IMR-90 (cell line): ENCODE data around the gene GP9. TPM values are rescaled to one million over a fixed set of nuclear protein-coding genes. Genes with fewer than 3 reads are reported as not detected.

Experiments
- ATAC-seq: fragments of 200-7000 bp; cut with Tn5 transposase; 2 replicates; pipeline ENCODE4 v1.9.1; 2020; ENCODE audit warnings: low read depth, mild to moderate bottlenecking, moderate library complexity
- BruUV-seq: library from RNA; stranded (reverse); fragments of 400-500 nt; replicated peaks from 2 replicates; lab custom pipeline; 2021; lab: Mats Ljungman, UMichigan
- CTCF ChIA-PET: fragments of 300-600 bp; formaldehyde crosslinking; extraction: SDS; loops from one replicate; lab custom pipeline; 2021; ENCODE audit warnings: antibody characterized with exemption; lab: Yijun Ruan, JAX
- POLR2A ChIA-PET: fragments of 300-600 bp; sonication (Branson Sonifier 250); formaldehyde crosslinking; loops from one replicate; lab custom pipeline; 2022; ENCODE audit warnings: antibody characterized with exemption; ENCODE audit not compliant: unreplicated experiment; lab: Charles Lee
- DNase-seq: peaks from one replicate; pipeline ENCODE4 v3.0.0; 2013
- H2AFZ ChIP-seq: replicated peaks from 2 replicates; pipeline ENCODE3; 2013; ENCODE audit warnings: low read length, mild to moderate bottlenecking; ENCODE audit not compliant: poor library complexity
- H2AK5ac ChIP-seq: 2 replicates; pipeline ENCODE4 v1.6.1; 2013; ENCODE audit warnings: low read depth, low read length, inconsistent platforms
- H2AK9ac ChIP-seq: replicated peaks from 2 replicates; pipeline ENCODE3; 2013; ENCODE audit warnings: mild to moderate bottlenecking, low read depth, low read length, moderate library complexity; ENCODE audit not compliant: poor library complexity
- H2BK120ac ChIP-seq: 2 replicates; pipeline ENCODE4 v1.6.1; 2013; ENCODE audit warnings: low read depth, low read length, inconsistent platforms
- H2BK15ac ChIP-seq: 3 replicates; pipeline ENCODE4 v1.6.1; 2013; ENCODE audit warnings: low read depth, low read length, inconsistent platforms
- H2BK20ac ChIP-seq: 2 replicates; pipeline ENCODE4 v1.6.1; 2013; ENCODE audit warnings: low read depth, mild to moderate bottlenecking, inconsistent platforms, low read length, moderate library complexity
- H2BK5ac ChIP-seq: 2 replicates; pipeline ENCODE4 v1.6.1; 2013; ENCODE audit warnings: mild to moderate bottlenecking, low read depth, low read length, inconsistent platforms; ENCODE audit not compliant: poor library complexity, severe bottlenecking
- H3K14ac ChIP-seq: replicated peaks from 2 replicates; pipeline ENCODE4 v1.6.1; 2013; ENCODE audit warnings: low read depth, low read length, inconsistent platforms
- H3K18ac ChIP-seq: 2 replicates; pipeline ENCODE4 v1.6.1; 2013; ENCODE audit warnings: low read depth, low read length, control low read depth
- H3K23ac ChIP-seq: 2 replicates; pipeline ENCODE4 v1.6.1; 2013; ENCODE audit warnings: low read depth, low read length, inconsistent platforms
- H3K27ac ChIP-seq: 2 replicates; pipeline ENCODE4 v1.5.1; 2013; ENCODE audit warnings: mild to moderate bottlenecking, control low read depth, low read length; ENCODE audit not compliant: insufficient read depth
- H3K27me3 ChIP-seq: 2 replicates; pipeline ENCODE4 v1.6.1; 2013; ENCODE audit warnings: low read length; ENCODE audit not compliant: control insufficient read depth, insufficient read depth
- H3K36me3 ChIP-seq: 2 replicates; pipeline ENCODE4 v1.6.1; 2013; ENCODE audit warnings: low read length, mixed read lengths; ENCODE audit not compliant: control insufficient read depth, insufficient read depth
- H3K4ac ChIP-seq: 2 replicates; pipeline ENCODE4 v1.6.1; 2013; ENCODE audit warnings: low read depth, low read length, inconsistent platforms
- H3K4me1 ChIP-seq: 2 replicates; pipeline ENCODE4 v1.6.1; 2013; ENCODE audit warnings: low read length, mixed read lengths; ENCODE audit not compliant: control insufficient read depth, insufficient read depth
- H3K4me2 ChIP-seq: 2 replicates; pipeline ENCODE4 v1.6.1; 2013; ENCODE audit warnings: low read depth, mild to moderate bottlenecking, control low read depth, low read length, moderate library complexity
- H3K4me3 ChIP-seq: 2 replicates; pipeline ENCODE4 v1.5.1; 2013; ENCODE audit warnings: low read depth, mild to moderate bottlenecking, control low read depth, low read length, moderate library complexity; ENCODE audit not compliant: insufficient read depth
- H3K56ac ChIP-seq: 2 replicates; pipeline ENCODE4 v1.6.1; 2013; ENCODE audit warnings: low read length, inconsistent platforms; ENCODE audit not compliant: insufficient read depth; ENCODE audit errors: extremely low read depth
- H3K79me1 ChIP-seq, 2 experiments: 2 replicates each; pipeline ENCODE4 v1.6.1; 2013; ENCODE audit warnings: low read length in 2 of 2, inconsistent platforms in 1 of 2, low read depth in 1 of 2
- H3K9ac ChIP-seq: 2 replicates; pipeline ENCODE4 v1.6.1; 2013; ENCODE audit warnings: low read depth, low read length, control low read depth
- H3K9me1 ChIP-seq: 2 replicates; pipeline ENCODE4 v1.6.1; 2013; ENCODE audit warnings: low read length, inconsistent platforms; ENCODE audit not compliant: insufficient read depth
- H3K9me3 ChIP-seq: 2 replicates; pipeline ENCODE4 v1.6.1; 2013; ENCODE audit warnings: low read length; ENCODE audit not compliant: control insufficient read depth, insufficient read depth
- H4K20me1 ChIP-seq: 2 replicates; pipeline ENCODE4 v1.6.1; 2013; ENCODE audit warnings: low read length, inconsistent platforms; ENCODE audit not compliant: insufficient read depth
- H4K5ac ChIP-seq: 2 replicates; pipeline ENCODE4 v1.6.1; 2013; ENCODE audit warnings: mild to moderate bottlenecking, low read depth, low read length, control low read depth
- H4K8ac ChIP-seq, 2 experiments: 2 replicates each; pipeline ENCODE4 v1.6.1; 2013; ENCODE audit warnings: low read depth in 2 of 2, low read length in 2 of 2, control low read depth in 1 of 2, inconsistent platforms in 1 of 2
- H4K91ac ChIP-seq: 2 replicates; pipeline ENCODE4 v1.6.1; 2013; ENCODE audit warnings: low read depth, low read length, inconsistent platforms; ENCODE audit not compliant: insufficient read depth
- BHLHE40 ChIP-seq: fragments of 150-350 bp; IDR thresholded peaks from 2 replicates; pipeline ENCODE4 v1.6.1; 2016; ENCODE audit warnings: mild to moderate bottlenecking, low read depth, low read length
- CEBPB ChIP-seq: IDR thresholded peaks from 2 replicates; pipeline ENCODE4 v1.6.1; 2012; ENCODE audit warnings: low read depth, low read length, improper control_type of control experiment
- CHD1 ChIP-seq: IDR thresholded peaks from 2 replicates; pipeline ENCODE4 v1.6.1; 2012; ENCODE audit warnings: low read depth, low read length, improper control_type of control experiment
- CTCF ChIP-seq: conservative IDR thresholded peaks from 2 replicates; pipeline ENCODE4 v1.5.1; 2012; ENCODE audit warnings: mild to moderate bottlenecking, low read depth, low read length, improper control_type of control experiment
- ELK1 ChIP-seq: fragments of 150-350 bp; IDR thresholded peaks from 2 replicates; pipeline ENCODE4 v1.6.1; 2016; ENCODE audit warnings: low read depth, mild to moderate bottlenecking, low read length, moderate library complexity, borderline replicate concordance
- MAFK ChIP-seq: IDR thresholded peaks from 2 replicates; pipeline ENCODE4 v1.6.1; 2012; ENCODE audit warnings: low read depth, low read length, improper control_type of control experiment
- MAZ ChIP-seq: IDR thresholded peaks from 2 replicates; pipeline ENCODE4 v1.6.1; 2012; ENCODE audit warnings: low read depth, mild to moderate bottlenecking, low read length, improper control_type of control experiment, moderate library complexity, borderline replicate concordance
- MXI1 ChIP-seq: IDR thresholded peaks from 2 replicates; pipeline ENCODE4 v1.6.1; 2012; ENCODE audit warnings: low read depth, mild to moderate bottlenecking, low read length, moderate library complexity, borderline replicate concordance
- NFE2L2 ChIP-seq: fragments of 150-350 bp; IDR thresholded peaks from 2 replicates; pipeline ENCODE4 v1.6.1; 2016; ENCODE audit warnings: low read depth, mild to moderate bottlenecking, low read length
- RFX5 ChIP-seq: IDR thresholded peaks from 2 replicates; pipeline ENCODE4 v1.8.0; 2012; ENCODE audit warnings: low read depth, mild to moderate bottlenecking, low read length, moderate library complexity
- SMC3 ChIP-seq: fragments of 150-350 bp; IDR thresholded peaks from 2 replicates; pipeline ENCODE4 v1.6.1; 2016; ENCODE audit warnings: low read depth, mild to moderate bottlenecking, antibody characterized with exemption, low read length, moderate library complexity
- USF2 ChIP-seq: fragments of 150-350 bp; IDR thresholded peaks from 2 replicates; pipeline ENCODE4 v1.6.1; 2017; ENCODE audit warnings: mild to moderate bottlenecking, antibody characterized with exemption, low read length, low read depth
- WGBS, 2 experiments: methylation state at CpG; one replicate each; pipeline versions ENCODE4 v1.1.5 to v1.1.7; 2013; ENCODE audit warnings: missing lambda C conversion rate in 2 of 2; ENCODE audit not compliant: insufficient read length in 1 of 2; ENCODE audit errors: extremely low coverage in 2 of 2; 5-methylcytosine and 5-hydroxymethylcytosine counted together
- dilution Hi-C: fragments of 300-500 bp; cut with HindIII; formaldehyde crosslinking; loops from one replicate; pipeline ENCODE4 v1.14.3; 2018; ENCODE audit warnings: low sequenced_read_pairs; ENCODE audit not compliant: unreplicated experiment
- in situ Hi-C: fragments of 300-500 bp; cut with MboI; formaldehyde crosslinking; loops from 3 replicates; pipeline ENCODE4 v1.14.3; 2019; ENCODE audit warnings: low sequenced_read_pairs, inconsistent platforms, mixed read lengths
- intact Hi-C: fragments of 100-400 bp; cut with micrococcal nuclease; formaldehyde crosslinking; loops from 2 replicates; pipeline ENCODE4 v1.10.0; 2022
- polyA plus RNA-seq, 3 experiments: library from polyadenylated mRNA; depleted of rRNA; stranded (reverse); fragments of >200 nt; gene quantifications; 2 replicates each; pipeline ENCODE4 v1.2.3, GENCODE V29; 2012; ENCODE audit warnings: low replicate concordance in 1 of 3
- total RNA-seq: library from RNA; depleted of rRNA; stranded (reverse); fragments of >200 nt; gene quantifications from 2 replicates; pipeline ENCODE4 v1.2.3, GENCODE V29; 2012

GP9 gene
- total and polyA plus RNA-seq, 2 of the 4 experiments (the other 2 are of a cell fraction), result not detected

- H2AFZ ChIP-seq, result no peak overlapping the region
- DNase-seq (no peak), ATAC-seq (no peak)
- H2BK5ac ChIP-seq, result no peak overlapping the region
- in situ Hi-C loops (no loop called here), dilution Hi-C loops (no loop called here), intact Hi-C loops (no loop called here)
- WGBS, 2 experiments, result 94% methylated on average over 12 of the region's 19 CpGs; no CpG with 5 or more reads in 1 of the 2 experiments
- H3K4me2 ChIP-seq, result no peak overlapping the region
- H2BK120ac ChIP-seq, result no peak overlapping the region
- no peak overlapping the region for H3K4ac ChIP-seq
- H3K79me1 ChIP-seq, result peaks cover 29 to 79% of the 10 kb centered on the region in 2 experiments
- BruUV-seq, result no TSS peak
- no peaks in the 10 kb centered on the region for H3K9me3 ChIP-seq
- no peak overlapping the region for H2BK15ac ChIP-seq
- no peak overlapping the region for H2AK5ac ChIP-seq
- no peaks in the 10 kb centered on the region for H3K4me1 ChIP-seq
- H3K27me3 ChIP-seq, result no peaks in the 10 kb centered on the region
- peaks cover 75% of the 10 kb centered on the region for H4K20me1 ChIP-seq
- ChIA-PET CTCF (no interaction called here), POLR2A (interaction anchor here (0.6 kb wide), 1 partner anchor 23 kb away, joined by 7 read pairs; no protein-coding TSS in a partner anchor)
- H3K4me3 ChIP-seq, result no peak overlapping the region
- no peak overlapping the region for H2BK20ac ChIP-seq
- H3K36me3 ChIP-seq, result peaks cover 22% of the 10 kb centered on the region
- H2AK9ac ChIP-seq, result peak overlapping the region; percentile 39
- no peak overlapping the region for H3K14ac ChIP-seq
- no peak overlapping the region for H3K18ac ChIP-seq
- TF ChIP-seq CTCF, result no peak
- no peak for TF ChIP-seq BHLHE40
- TF ChIP-seq MXI1, result no peak
- TF ChIP-seq CHD1, result no peak
- no peak for TF ChIP-seq MAFK
- TF ChIP-seq NFE2L2, result no peak
- no peak for TF ChIP-seq CEBPB
- no peak for TF ChIP-seq ELK1
- TF ChIP-seq MAZ, result no peak
- TF ChIP-seq RFX5, result no peak
- TF ChIP-seq SMC3, result no peak
- no peak for TF ChIP-seq USF2
- H3K23ac ChIP-seq, result no peak overlapping the region
- H3K9ac ChIP-seq, result no peak overlapping the region
- H4K8ac ChIP-seq, result no peak overlapping the region
- H4K5ac ChIP-seq, result no peak overlapping the region
- peaks cover 3% of the 10 kb centered on the region for H3K9me1 ChIP-seq
- H4K91ac ChIP-seq, result no peak overlapping the region
- H3K56ac ChIP-seq, result no peak overlapping the region
- no peak overlapping the region for H3K27ac ChIP-seq
Observed at GRCh38 chr3:129106866-129107565, 46.4 kb downstream of the GP9 start.
